Body of pancreas (tissue), 4 donors: ENCODE measurements around the gene SPIRE2. TPM values are rescaled to one million over a fixed set of nuclear protein-coding genes. Genes with fewer than 3 reads are reported as not detected.

ENCODE experiments used
- ATAC-seq: fragments of 150-250 bp; one replicate; pipeline ENCODE4 v1.9.1; 2016
- DNase-seq, 4 donors: peaks; one replicate each; pipeline ENCODE4 v3.0.0-alpha.2; 2019
- H3K27ac ChIP-seq, 4 donors: fragments of 200-600 bp; sonication (generic); 1 replicate in 3 of 4; 2 replicates in 1 of 4; pipeline versions ENCODE4 v1.5.1 to v1.6.1; 2016 to 2019; ENCODE audit warnings: mild to moderate bottlenecking in 1 of 4, mixed read lengths in 1 of 4, moderate library complexity in 1 of 4
- H3K27me3 ChIP-seq, 2 donors: fragments of 200-600 bp; sonication (generic); one replicate each; pipeline ENCODE4 v1.6.0; 2016; ENCODE audit warnings: mild to moderate bottlenecking in 1 of 2
- H3K36me3 ChIP-seq, 2 donors: fragments of 200-600 bp; sonication (generic); replicated peaks in 1 of 2; 2 replicates each; pipeline ENCODE4 v1.5.1; 2016; ENCODE audit warnings: low read depth in 2 of 2; ENCODE audit not compliant: insufficient read depth in 1 of 2
- H3K4me1 ChIP-seq: fragments of 200-600 bp; sonication (generic); one replicate; pipeline ENCODE4 v1.6.0; 2016
- H3K4me3 ChIP-seq, 2 donors: fragments of 200-600 bp; sonication (generic); 1 replicate in 1 of 2; 2 replicates in 1 of 2; pipeline ENCODE4 v1.5.1; 2016 to 2019
- H3K9me3 ChIP-seq, 3 donors: fragments of 200-600 bp; sonication (generic); 1 replicate in 2 of 3; 2 replicates in 1 of 3; pipeline ENCODE4 v1.5.1; 2016
- CTCF ChIP-seq, 7 experiments: fragments of 450-650 bp in 4 of 7; fragments of 200-600 bp in 3 of 7; sonication (generic) in 3 of 7; IDR thresholded peaks; one replicate each; pipeline ENCODE4 v1.5.1; 2016 to 2019; ENCODE audit warnings: antibody characterized with exemption in 7 of 7
- POLR2A ChIP-seq, 3 donors: fragments of 450-650 bp; IDR thresholded peaks; one replicate each; pipeline ENCODE4 v1.6.1; 2016; ENCODE audit warnings: antibody characterized with exemption in 3 of 3, mild to moderate bottlenecking in 2 of 3
- whole genome bisulfite sequencing, 2 donors: methylation state at CpG; one replicate each; pipeline ENCODE4 v1.1.5; 2017; 5-methylcytosine and 5-hydroxymethylcytosine counted together
- intact Hi-C: fragments of 100-400 bp; cut with DNase I; formaldehyde crosslinking; loops from one replicate; pipeline ENCODE4 v1.15.1; 2023
- total RNA-seq, 2 donors: library from RNA; depleted of rRNA; stranded (reverse); fragments of >200 nt; gene quantifications; one replicate each; pipeline ENCODE4 v1.1.0, GENCODE V29; 2016

Gene SPIRE2
- total RNA-seq, 2 donors from 2014 or later, result 7.3 to 7.6 TPM

GRCh38 chr16:89898201-89898967, 70.1 kb downstream of the SPIRE2 start:
- Histone ChIP-seq H3K9me3 (no peaks in the 10 kb centered on the region), H3K36me3 (peaks cover 0 to 43% of the 10 kb centered on the region in 2 donors), H3K27me3 (no peaks in the 10 kb centered on the region), H3K4me1 (no peaks in the 10 kb centered on the region), H3K4me3 (no peak overlapping the region), H3K27ac (no peak overlapping the region)
- DNase-seq (no peak), ATAC-seq (no peak)
- TF ChIP-seq CTCF (IDR thresholded peaks at IDR 0.05) (no peak), POLR2A (IDR thresholded peaks at IDR 0.05) (no peak)
- intact Hi-C loops, result no loop called here
- 89 to 93% methylated on average over 27 to 34 of the region's 36 CpGs for WGBS, 2 donors

- intact Hi-C loops, result no loop called here
- peaks cover 0 to 36% of the 10 kb centered on the region in 2 donors for H3K36me3 ChIP-seq
- WGBS, 2 donors, result 93 to 94% methylated on average over 20 of the region's 20 CpGs
- no peak overlapping the region for H3K4me3 ChIP-seq
- TF ChIP-seq POLR2A (IDR thresholded peaks at IDR 0.05) (no peak), CTCF (IDR thresholded peaks at IDR 0.05) (no peak)
- no peaks in the 10 kb centered on the region for H3K4me1 ChIP-seq
- no peak overlapping the region for H3K27ac ChIP-seq
- ATAC-seq (no peak), DNase-seq (no peak)
- H3K9me3 ChIP-seq, result no peaks in the 10 kb centered on the region
- no peaks in the 10 kb centered on the region for H3K27me3 ChIP-seq
Observed at GRCh38 chr16:89899879-89900481, 71.7 kb downstream of the SPIRE2 start.

- no peaks in the 10 kb centered on the region for H3K4me1 ChIP-seq
- no peak overlapping the region for H3K4me3 ChIP-seq
- 96 to 97% methylated on average over 12 to 16 of the region's 17 CpGs for WGBS, 2 donors
- ATAC-seq (no peak), DNase-seq (no peak)
- H3K9me3 ChIP-seq, result no peaks in the 10 kb centered on the region
- H3K27ac ChIP-seq, result no peak overlapping the region
- no peak for TF ChIP-seq POLR2A (IDR thresholded peaks at IDR 0.05)
- TF ChIP-seq CTCF (IDR thresholded peaks at IDR 0.05), result no peak
- intact Hi-C loops, result no loop called here
- H3K27me3 ChIP-seq, result no peaks in the 10 kb centered on the region
- peaks cover 2 to 34% of the 10 kb centered on the region in 2 donors for H3K36me3 ChIP-seq
Observed at GRCh38 chr16:89900885-89901284, 72.6 kb downstream of the SPIRE2 start.

GRCh38 chr16:89902980-89903379, 74.7 kb downstream of the SPIRE2 start:
- 92 to 100% methylated on average over 3 to 8 of the region's 11 CpGs for WGBS, 2 donors
- TF ChIP-seq CTCF (IDR thresholded peaks at IDR 0.05) (no peak), POLR2A (IDR thresholded peaks at IDR 0.05) (no peak)
- Histone ChIP-seq H3K4me3 (no peak overlapping the region), H3K36me3 (peaks cover 8 to 32% of the 10 kb centered on the region in 2 donors), H3K9me3 (no peaks in the 10 kb centered on the region), H3K4me1 (no peaks in the 10 kb centered on the region), H3K27me3 (no peaks in the 10 kb centered on the region), H3K27ac (no peak overlapping the region)
- DNase-seq (no peak), ATAC-seq (no peak)
- intact Hi-C loops, result no loop called here
